WERI-Rb-1 (cell line): ENCODE measurements around the gene CD300LG.
A peak's percentile ranks its signal among the peaks of the same experiment; 100 is the strongest.

Source experiments
- DNase-seq: peaks from one replicate; pipeline ENCODE4 v3.0.0-alpha.2; 2020
- H3K27ac ChIP-seq: fragments of 250-450 bp; sonication (Bioruptor Pico); 2 replicates; pipeline ENCODE4 v1.5.1; 2020; ENCODE audit warnings: mild to moderate bottlenecking, moderate library complexity
- H3K27me3 ChIP-seq: fragments of 250-450 bp; sonication (Bioruptor Pico); 2 replicates; pipeline ENCODE4 v1.5.1; 2021; ENCODE audit warnings: mild to moderate bottlenecking, low read depth, moderate library complexity; ENCODE audit not compliant: insufficient read depth, severe bottlenecking
- H3K36me3 ChIP-seq: fragments of 250-450 bp; sonication (Bioruptor Pico); 2 replicates; pipeline ENCODE4 v1.5.1; 2020; ENCODE audit warnings: mild to moderate bottlenecking, moderate library complexity
- H3K4me3 ChIP-seq: 2 replicates; pipeline ENCODE4 v1.5.1; 2011; ENCODE audit warnings: low read depth, mild to moderate bottlenecking, control low read depth, low read length
- H3K9me3 ChIP-seq: fragments of 250-450 bp; sonication (Bioruptor Pico); 2 replicates; pipeline ENCODE4 v1.5.1; 2021; ENCODE audit warnings: mild to moderate bottlenecking, moderate library complexity; ENCODE audit not compliant: severe bottlenecking
- TF ChIP-seq, protein P1 (sequence below): IDR thresholded peaks from 2 replicates; pipeline ENCODE4 v1.5.1; 2011; ENCODE audit warnings: low read depth, mild to moderate bottlenecking, control low read depth, inconsistent platforms, low read length

The CD300LG gene

GRCh38 chr17:43905400-43905984 lies 58.5 kb downstream of the CD300LG start:
- H3K27me3 ChIP-seq = peaks cover 54% of the 10 kb centered on the region
- DNase-seq = peak; percentile 62
- TF ChIP-seq, protein P1, sequence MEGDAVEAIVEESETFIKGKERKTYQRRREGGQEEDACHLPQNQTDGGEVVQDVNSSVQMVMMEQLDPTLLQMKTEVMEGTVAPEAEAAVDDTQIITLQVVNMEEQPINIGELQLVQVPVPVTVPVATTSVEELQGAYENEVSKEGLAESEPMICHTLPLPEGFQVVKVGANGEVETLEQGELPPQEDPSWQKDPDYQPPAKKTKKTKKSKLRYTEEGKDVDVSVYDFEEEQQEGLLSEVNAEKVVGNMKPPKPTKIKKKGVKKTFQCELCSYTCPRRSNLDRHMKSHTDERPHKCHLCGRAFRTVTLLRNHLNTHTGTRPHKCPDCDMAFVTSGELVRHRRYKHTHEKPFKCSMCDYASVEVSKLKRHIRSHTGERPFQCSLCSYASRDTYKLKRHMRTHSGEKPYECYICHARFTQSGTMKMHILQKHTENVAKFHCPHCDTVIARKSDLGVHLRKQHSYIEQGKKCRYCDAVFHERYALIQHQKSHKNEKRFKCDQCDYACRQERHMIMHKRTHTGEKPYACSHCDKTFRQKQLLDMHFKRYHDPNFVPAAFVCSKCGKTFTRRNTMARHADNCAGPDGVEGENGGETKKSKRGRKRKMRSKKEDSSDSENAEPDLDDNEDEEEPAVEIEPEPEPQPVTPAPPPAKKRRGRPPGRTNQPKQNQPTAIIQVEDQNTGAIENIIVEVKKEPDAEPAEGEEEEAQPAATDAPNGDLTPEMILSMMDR = no peak
- H3K36me3 ChIP-seq = no peaks in the 10 kb centered on the region
- H3K4me3 ChIP-seq = peak overlapping the region; percentile 73
- H3K27ac ChIP-seq = no peak overlapping the region
- no peaks in the 10 kb centered on the region for H3K9me3 ChIP-seq

- TF ChIP-seq, protein P1 = no peak
- Histone ChIP-seq H3K27ac (no peak overlapping the region), H3K36me3 (no peaks in the 10 kb centered on the region), H3K9me3 (no peaks in the 10 kb centered on the region), H3K27me3 (peaks cover 61% of the 10 kb centered on the region), H3K4me3 (peak overlapping the region; percentile 73)
- peak; percentile 86 for DNase-seq
Observed at GRCh38 chr17:43905985-43906852, 59.2 kb downstream of the CD300LG start.

DNA sequence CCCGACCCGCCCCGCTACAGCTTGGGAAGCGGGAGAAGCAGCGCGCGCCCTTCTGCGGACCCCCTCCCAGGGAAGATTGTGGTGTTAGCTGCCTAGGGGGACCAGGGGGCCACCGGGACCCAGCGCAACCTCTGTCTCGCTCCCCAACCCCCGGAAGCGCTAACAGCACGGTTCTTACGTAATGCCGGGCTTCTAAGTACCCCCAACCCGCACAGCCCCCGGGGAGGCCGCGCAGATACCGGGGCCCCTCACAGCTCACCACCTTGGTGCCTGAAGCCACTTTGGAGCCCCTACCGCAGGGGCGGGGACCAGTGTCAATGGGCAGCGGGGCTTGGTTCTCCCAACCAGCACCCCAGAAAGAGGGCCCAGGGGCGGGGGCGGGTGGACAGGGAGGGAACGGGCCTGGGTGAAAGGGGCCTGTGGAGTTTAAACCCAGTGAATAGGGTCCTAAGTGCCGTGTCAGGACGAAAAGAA lies 60.0 kb downstream of the CD300LG start:
- no peak for DNase-seq
- Histone ChIP-seq H3K4me3 (peak overlapping the region; percentile 73), H3K9me3 (no peaks in the 10 kb centered on the region), H3K36me3 (no peaks in the 10 kb centered on the region), H3K27me3 (peaks cover 69% of the 10 kb centered on the region), H3K27ac (no peak overlapping the region)
- TF ChIP-seq, protein P1 = no peak

DNA sequence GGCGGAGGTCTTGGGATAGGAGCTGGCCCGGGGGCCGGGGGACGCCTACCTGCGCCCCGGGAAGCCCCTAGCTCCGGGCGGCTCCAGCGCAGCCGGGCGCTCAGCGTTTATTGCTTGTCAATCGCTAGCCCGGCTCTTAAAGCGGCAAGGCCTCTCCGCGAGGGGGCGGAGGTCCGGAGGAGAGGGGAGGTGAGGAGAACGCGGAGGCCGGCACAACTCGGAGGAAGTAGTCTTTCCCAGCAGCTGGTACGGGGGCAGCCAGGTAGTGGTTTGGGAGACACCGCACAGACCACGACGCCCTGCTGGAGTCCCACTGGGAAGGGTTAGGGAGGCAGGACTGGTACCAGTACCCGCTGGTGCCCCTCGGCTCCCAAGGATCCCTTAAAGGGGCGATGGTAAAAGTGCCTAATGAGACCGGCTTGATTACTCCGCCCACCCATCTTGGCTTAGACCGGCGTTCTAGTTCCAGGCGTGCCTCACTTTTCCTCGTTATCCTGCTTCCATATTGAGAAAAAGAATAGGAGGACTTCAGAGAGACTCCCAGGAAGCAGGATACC lies 60.5 kb downstream of the CD300LG start, which contains the start of gene MPP2:
Gene MPP2, minus strand, starts transcription at position 112 of the 557 bp plus-strand sequence. CDS start 3,076 bp downstream, outside the sequence.
- Histone ChIP-seq H3K36me3 (no peaks in the 10 kb centered on the region), H3K27me3 (peaks cover 74% of the 10 kb centered on the region), H3K9me3 (no peaks in the 10 kb centered on the region), H3K27ac (no peak within 1 kb of the TSS), H3K4me3 (peak within 1 kb of the TSS; percentile 73)
- peak; percentile 87 for DNase-seq
- TF ChIP-seq, protein P1 = peak; percentile 21; the same call in 1 of the 2 replicates

DNA sequence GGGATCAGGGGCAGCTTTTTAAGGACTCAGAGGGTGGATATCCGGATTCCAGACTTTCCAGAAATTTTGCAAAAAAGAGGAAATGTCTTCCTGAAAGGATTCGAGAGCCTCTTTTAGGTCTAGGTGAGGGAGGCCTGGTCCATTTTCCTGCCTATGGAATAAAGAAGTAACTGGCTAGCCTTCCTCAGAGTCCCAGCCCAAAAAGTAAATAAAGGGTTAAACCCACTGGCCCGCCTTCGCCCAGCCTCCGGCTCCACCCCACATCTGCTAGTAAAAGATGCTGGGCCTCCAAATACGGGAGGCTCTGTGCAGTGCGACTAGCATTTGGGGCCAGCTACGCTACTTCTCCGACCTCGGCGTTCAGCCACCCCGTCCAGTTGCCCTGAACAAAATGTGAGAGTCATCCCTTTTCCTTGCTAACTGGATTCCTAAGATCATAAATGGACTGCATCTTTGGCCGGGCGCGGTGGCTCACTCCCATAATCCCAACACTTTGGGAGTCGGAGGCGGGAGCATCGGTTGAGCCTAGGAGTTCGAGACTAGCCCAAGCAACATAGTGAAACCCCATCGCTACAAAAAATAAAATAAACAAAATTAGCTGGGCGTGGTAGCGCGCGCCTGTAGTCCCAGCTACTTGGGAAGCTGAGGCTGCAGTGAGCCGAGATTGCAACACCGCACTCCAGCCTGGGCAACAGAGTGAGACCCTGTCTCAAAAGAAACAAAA lies 61.2 kb downstream of the CD300LG start:
- TF ChIP-seq, protein P1 = no peak
- DNase-seq = peak; percentile 78
- H3K9me3 ChIP-seq = no peaks in the 10 kb centered on the region
- H3K27me3 ChIP-seq = peaks cover 81% of the 10 kb centered on the region
- no peaks in the 10 kb centered on the region for H3K36me3 ChIP-seq
- peak overlapping the region; percentile 73 for H3K4me3 ChIP-seq
- no peak overlapping the region for H3K27ac ChIP-seq
